Hematopoietic multipotent progenitor cell treated with erythropoietin and hydrocortisone succinate and interleukin-3 and kit ligand, for 4 days (in vitro differentiated cells): ENCODE measurements around the gene GSX1.
"Not testable (repeated sequence)": the region's sequence is repeated elsewhere in the genome, so short reads cannot be mapped to it uniquely, and the experiment has no call there.

Experiments used
- DNase-seq: peaks from one replicate; pipeline ENCODE4 v3.0.0-alpha.2; 2015

The GSX1 gene

GRCh38 chr13:27792393-27793218, at the start of gene GSX1:
Gene GSX1, plus strand, starts transcription at chr13:27792483. Its CDS starts 208 bp downstream, at chr13:27792691.
- peak; percentile 92 for DNase-seq

GRCh38 chr13:27744801-27745200, 47.5 kb upstream of the GSX1 start:
- DNase-seq, result no peak

GRCh38 chr13:27745301-27745700, 47.0 kb upstream of the GSX1 start:
- no peak for DNase-seq

- not testable (repeated sequence) for DNase-seq
Observed at GRCh38 chr13:27748143-27748542, 44.1 kb upstream of the GSX1 start.

GRCh38 chr13:27751953-27752532, 40.2 kb upstream of the GSX1 start:
- DNase-seq, result peak; percentile 5

- no peak for DNase-seq
Observed at GRCh38 chr13:27765650-27766049, 26.6 kb upstream of the GSX1 start.

- peak; percentile 51 for DNase-seq
Observed at GRCh38 chr13:27770809-27771208, 21.5 kb upstream of the GSX1 start.

GRCh38 chr13:27772651-27773425, 19.4 kb upstream of the GSX1 start:
- no peak for DNase-seq

- DNase-seq, result no peak
Observed at GRCh38 chr13:27774169-27774568, 18.1 kb upstream of the GSX1 start.

GRCh38 chr13:27774651-27775050, 17.6 kb upstream of the GSX1 start:
- DNase-seq, result no peak

GRCh38 chr13:27775943-27776342, 16.3 kb upstream of the GSX1 start:
- DNase-seq, result no peak

GRCh38 chr13:27782151-27782550, 10.1 kb upstream of the GSX1 start:
- no peak for DNase-seq

GRCh38 chr13:27783111-27783510, 9.2 kb upstream of the GSX1 start:
- DNase-seq, result peak; percentile 25

- no peak for DNase-seq
Observed at GRCh38 chr13:27788271-27788670, 4.0 kb upstream of the GSX1 start.

GRCh38 chr13:27789153-27789494, 3.2 kb upstream of the GSX1 start:
- DNase-seq, result no peak

- no peak for DNase-seq
Observed at GRCh38 chr13:27789495-27790303, 2.6 kb upstream of the GSX1 start.

- DNase-seq, result no peak
Observed at GRCh38 chr13:27790523-27790922, 1.8 kb upstream of the GSX1 start.

GRCh38 chr13:27791146-27791900, 960 bp upstream of the GSX1 start:
- DNase-seq, result no peak

GRCh38 chr13:27791901-27792392, 336 bp upstream of the GSX1 start:
- no peak for DNase-seq

- DNase-seq, result peak; percentile 23
Observed at GRCh38 chr13:27793507-27794367, 1.5 kb downstream of the GSX1 start.

- no peak for DNase-seq
Observed at GRCh38 chr13:27794368-27794691, 2.0 kb downstream of the GSX1 start.
